Epithelial cell of umbilical artery (primary cell): ENCODE data around the gene TINAG. TPM values are rescaled to one million over a fixed set of nuclear protein-coding genes. Genes with fewer than 3 reads are reported as not detected.

ENCODE experiments used
- total RNA-seq: library from RNA; depleted of rRNA; stranded (reverse); fragments of >200 nt; gene quantifications from 2 replicates; pipeline ENCODE4 v1.2.3, GENCODE V29; 2014

Gene TINAG
- total RNA-seq: 0.32 TPM in 1 of 2 replicates, not detected in the other

GRCh38 chr6:54308289-54308985, at the start of gene TINAG:
TINAG (plus strand) TSS chr6:54308441; CDS start chr6:54308551, 110 bp downstream.

Other genes with a start within 250 kb of the TINAG start
- 12.0 and 21.1 TPM in 2 replicates for gene MLIP, start 197.0 kb upstream of the TINAG start, total RNA-seq